GM18519 (cell line): ENCODE results near the gene IMMP2L.

Experiments used
- ATAC-seq: cut with Tn5 transposase; IDR thresholded peaks from one replicate; pipeline ENCODE4 v1.9.1; 2021; ENCODE audit warnings: mild to moderate bottlenecking, moderate library complexity; ENCODE audit not compliant: unreplicated experiment, low FRiP score

Gene IMMP2L

DNA sequence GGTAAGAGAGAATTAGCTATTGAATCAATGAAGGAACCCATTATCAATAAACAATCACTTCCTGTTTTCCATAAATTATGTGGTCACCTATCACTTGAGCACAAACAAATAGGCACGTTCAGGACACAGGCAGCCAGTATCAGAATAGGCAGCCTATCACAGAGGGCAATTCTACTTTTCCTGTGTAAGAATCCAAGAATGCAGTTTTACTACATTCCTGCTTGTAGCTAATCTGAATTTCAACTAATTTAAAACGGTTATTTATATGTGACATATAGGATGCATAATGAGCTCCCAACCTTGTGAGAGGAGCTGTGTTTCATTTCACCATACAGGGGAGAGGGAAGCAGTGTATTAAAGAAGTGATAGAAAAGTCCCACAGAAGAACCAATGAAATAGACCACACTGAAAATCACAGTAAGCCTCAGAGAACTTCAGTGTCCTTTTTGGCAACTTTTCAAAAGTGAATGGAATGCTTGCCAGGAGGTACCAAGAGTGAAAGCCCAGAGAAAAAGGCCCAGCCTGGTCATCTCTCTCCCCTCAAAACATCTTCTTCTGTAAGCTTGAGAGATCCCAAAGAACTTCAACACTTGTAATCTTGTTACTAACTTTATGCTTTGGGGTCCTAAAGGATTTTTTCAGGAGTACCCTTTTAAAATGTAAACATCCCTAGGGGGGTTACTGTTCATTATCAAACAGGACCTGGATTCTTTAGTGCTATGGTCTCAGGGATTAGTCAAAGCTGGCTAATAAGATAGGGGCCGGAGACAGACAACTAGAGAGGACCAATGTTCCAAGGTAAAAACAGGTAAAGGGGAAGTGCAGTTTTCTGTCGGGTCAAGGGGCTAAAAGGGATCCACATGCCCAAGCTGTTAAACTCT lies 1.3 kb downstream of the IMMP2L start:
- ATAC-seq = no peak

DNA sequence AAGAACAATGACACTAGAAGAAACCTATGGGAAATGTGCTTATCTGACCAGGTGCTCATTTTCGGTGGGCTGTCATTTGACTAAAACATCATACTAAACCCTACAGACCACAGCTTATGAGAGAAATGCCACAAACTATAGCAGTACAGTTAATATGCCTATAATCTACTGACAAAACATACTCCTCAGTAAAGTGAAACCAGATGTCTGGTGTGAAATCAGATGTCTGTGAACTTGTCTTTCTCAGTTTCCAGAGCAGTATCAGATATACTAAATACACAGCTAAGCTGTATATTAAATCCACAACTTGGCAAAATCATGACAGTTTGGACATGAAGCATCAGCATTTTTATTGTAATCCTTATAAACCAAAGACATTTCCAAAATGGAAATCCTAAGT lies 3.3 kb downstream of the IMMP2L start:
- ATAC-seq = peak; percentile 84

DNA sequence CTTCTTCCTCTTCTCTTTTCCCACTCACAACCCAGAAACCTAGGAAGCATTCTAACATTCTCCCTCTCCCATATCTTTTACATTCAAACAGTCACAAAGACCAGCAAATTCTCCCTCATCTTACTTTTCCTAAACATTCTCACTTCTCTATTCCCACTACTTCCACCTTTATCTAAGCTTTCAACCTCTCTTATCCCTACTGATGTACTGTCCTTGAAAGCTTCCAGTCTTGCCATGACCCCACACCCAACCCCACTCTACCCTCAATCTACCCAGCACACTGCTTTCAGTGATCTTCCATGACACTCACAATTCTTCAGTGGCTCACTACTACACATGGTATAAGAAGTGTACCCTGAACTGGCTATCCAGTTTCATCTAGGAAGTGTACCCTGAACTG lies 5.3 kb downstream of the IMMP2L start:
- no peak for ATAC-seq

DNA sequence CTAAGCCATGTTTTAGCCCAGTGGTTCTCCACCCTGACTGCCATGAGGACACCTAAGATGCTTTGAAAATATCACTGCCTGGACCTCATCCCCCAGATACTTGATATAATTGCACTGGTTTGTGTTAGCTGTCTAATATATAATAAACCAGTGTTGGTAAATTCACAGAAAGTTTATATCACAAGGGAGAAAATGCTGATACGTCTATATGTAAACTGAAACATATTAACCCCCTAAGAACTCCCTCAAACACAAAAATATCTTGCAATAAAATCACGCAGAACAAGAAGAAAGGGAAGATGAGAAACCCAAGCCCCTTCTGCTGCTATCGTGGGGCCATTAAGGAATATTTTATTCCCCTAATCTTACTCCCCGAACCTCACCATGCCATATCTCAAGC lies 8.2 kb downstream of the IMMP2L start:
- no peak for ATAC-seq

DNA sequence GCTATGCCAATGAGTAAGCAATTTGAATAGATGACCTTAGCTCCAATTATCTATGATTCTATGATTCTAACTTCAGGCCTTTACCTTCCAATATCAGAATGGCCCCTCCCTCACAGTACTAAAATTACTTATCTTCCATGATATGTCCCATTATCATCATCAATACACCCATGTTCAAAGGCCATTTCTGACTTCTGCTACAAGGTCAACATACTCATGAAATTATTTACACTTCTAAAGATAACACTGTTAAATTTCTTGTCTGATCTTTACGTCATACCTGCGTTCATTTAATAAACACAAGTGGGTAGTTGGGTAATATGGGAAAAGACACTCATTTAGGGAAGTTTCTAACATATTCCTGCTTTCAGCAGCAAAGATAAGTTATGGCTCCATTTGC lies 21.2 kb downstream of the IMMP2L start:
- ATAC-seq = no peak

DNA sequence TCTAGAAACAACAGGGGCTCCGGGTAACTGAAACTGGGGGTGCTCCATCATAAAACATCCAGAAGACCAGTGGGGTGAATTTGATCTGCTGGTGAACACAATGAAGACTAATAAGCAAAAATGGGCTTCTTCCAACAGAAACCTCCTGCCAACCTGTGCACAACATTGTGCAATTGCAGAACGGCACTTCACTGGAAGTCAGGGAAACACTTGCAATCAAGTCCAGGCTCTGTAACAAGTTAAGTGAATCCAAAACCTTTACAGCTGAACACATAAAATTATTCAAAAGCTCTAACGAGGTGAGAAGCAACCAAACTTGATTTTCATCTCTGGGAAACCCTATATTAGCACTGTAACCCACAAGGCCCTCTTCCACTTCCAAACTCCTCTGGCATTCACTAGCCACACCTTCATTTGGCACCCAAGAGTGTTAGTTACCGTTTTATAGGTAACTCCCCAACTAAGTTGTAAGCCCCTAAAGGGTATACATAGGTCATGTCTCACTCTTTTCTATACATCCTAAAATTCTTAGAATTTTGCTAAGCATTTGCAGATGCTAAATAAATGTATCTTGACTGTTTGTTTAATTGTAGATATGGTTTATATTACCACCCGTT lies 22.0 kb downstream of the IMMP2L start:
- no peak for ATAC-seq

DNA sequence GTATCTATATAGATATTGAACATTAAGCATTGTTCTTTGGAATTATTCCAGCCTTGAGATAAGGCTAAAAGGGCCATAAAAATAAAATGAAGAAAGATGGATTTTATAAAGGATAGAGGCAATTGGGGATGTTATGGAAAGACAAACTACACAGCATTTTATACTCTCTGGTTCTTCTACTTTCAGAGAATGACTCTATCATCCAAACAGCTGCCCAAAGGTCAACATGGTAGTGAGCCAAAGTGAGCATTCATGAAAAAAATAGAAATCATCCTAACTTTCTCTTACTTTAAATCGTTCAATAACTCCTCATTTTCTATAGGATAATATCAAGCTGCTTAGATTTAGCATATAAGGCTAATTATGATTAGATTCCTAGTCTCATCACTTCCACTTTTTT lies 25.2 kb downstream of the IMMP2L start:
- ATAC-seq = no peak

DNA sequence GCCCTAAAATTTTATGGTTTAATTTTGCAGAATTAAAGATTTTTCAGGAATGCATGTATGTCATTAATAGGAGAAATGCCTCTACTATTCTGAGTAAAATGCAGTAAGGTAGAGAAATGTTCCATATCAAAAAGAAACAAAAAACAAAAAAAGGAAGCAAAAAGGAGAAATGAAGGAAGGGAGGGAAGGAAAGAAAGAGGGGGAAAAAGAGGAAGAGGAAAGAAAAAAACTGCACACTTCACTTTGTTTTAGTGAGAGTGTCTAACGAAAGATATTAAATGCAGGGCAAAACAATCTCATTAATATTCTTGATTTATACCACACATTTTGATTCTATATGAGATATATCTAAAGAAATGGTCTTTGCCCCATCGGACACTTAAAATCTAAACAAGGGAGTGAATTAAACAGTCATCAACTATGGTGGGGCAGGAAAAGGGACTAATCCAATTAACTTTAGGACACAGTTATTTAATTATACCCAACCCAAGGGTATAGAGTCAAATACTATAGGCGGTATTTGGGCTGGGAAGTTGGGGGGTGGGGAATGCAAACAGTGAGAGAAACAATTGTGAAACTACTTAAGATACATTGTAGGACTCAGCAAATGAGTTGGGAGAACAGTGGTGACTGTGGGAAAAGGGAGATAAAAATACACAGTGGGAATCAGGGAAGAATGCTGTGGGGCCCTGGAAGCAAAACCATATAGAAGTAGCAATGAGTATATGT lies 27.0 kb downstream of the IMMP2L start:
- no peak for ATAC-seq

DNA sequence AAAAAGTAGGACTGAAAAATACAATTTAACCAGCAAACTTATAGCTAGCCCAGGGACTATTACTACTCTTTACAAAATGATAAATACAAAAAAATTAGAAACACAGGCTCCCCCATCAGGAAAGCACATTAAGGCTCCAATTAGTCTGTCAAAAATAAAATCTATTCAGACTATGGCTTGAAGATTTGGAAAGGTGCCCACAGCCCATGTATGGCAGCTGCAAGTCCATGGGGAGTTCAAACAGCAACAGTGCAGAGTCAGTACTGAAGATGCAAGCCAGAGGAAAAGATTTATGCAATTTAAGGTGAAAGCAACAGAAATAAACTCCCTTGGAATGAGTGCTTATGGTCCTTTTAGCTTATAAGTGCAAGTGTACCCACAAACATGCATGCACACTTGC lies 29.7 kb downstream of the IMMP2L start:
- ATAC-seq = no peak

DNA sequence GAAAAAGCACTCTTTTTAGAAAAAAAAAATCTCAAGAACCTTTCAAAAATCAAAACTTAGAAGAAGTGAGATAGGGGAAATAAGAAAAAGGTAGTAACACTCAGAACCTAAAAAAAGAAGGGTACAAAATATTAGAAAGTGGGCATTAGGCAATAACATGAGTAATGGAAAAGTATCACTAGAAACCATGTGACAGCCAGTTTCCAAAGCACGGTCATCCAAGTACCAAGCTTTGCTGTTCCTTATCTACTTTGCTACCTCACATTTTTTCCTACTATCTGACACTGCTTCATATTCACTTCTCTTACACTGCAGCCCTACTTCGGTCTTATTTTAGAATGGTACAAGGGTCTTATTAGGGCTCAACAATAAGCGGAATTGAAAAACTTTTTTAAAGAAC lies 30.3 kb downstream of the IMMP2L start:
- ATAC-seq = no peak

DNA sequence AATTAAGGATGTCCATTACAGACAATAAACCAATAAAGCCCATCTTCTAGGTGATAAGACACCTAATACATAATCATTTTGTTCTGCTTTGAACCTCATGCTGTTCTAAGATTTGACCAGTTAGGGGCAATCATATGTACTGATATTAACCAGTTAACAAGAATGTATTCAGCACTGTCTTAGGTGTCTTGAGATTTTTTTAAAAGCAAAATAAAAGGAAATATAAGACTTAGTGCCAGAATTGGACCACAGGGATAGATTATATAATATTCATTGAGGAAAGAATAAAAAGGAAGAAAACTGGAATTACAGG lies 32.0 kb downstream of the IMMP2L start:
- no peak for ATAC-seq

DNA sequence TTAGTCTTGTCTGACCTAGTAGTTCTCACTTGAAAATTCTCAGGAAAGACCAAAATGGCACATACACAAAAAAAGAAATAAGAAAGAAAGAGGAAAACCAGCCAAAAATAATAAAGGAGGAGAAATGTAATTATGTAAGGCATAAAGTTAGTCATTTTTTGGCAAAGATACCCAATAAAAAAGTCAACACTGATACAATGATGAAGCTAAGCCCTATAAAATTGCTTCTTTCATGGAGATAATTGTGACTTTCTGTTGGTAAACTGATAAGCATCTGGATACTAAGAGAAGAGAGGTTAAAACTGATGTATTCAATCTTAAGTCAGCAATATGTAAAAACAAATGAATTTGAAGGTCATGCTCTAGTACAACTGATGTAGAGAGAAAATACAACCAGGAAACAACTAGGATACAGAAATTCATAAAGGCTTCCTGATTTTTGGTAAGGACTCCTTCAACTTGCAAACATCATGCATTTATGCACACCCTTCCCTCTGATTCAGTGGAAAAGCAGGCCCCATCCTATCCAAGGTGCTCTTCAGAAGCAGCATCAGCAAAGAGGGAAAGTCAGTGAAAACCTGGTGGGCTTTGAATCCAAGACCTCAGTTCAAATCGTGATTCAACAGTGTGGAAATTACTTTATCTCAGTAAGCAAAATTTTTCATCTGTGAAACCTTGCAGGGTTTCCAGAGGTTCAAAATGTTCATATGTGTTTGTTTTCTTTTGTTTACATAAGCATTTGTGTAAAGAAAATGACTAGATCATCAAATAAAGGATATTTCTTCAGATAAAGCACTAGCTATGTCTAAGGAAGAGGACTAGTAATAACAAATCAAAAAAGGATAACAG lies 32.6 kb downstream of the IMMP2L start:
- no peak for ATAC-seq

DNA sequence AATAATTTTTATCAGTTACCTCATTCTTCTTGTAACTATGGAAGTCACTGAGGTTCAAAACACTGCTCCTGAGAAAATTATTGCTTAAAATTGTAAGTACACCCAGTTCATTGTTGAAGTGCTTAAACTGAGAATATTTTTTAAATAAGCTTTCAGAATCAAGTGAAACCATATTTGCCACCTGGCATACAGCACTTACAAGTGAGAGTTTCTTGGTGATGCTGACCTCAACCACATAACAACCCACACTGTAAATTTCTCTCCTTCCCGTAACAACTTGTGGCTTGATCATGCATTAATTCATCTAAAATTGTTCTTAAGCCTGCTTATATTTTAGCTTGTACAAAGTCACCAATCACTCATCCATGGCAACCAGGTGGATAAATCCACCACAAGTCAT lies 34.0 kb downstream of the IMMP2L start:
- ATAC-seq = peak; percentile 60

DNA sequence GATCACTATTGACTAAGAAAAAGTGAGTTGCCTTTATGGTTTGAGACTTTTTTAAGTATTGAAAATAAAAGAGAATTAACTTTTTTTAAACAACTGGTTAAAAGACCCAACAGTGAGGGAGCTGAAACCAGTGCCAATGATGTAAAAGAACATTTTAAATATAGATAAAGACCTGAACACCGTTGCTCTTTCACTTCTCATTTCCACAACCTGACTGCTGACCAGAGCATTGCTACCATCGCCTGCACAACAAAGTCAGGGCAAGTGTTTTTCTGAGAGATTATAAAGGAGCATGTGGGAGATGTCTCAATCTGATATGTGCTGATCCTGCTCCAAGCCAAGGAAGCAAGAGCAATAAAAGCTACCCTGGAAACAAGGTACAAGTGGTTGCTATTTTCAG lies 34.7 kb downstream of the IMMP2L start:
- ATAC-seq = peak; percentile 84

DNA sequence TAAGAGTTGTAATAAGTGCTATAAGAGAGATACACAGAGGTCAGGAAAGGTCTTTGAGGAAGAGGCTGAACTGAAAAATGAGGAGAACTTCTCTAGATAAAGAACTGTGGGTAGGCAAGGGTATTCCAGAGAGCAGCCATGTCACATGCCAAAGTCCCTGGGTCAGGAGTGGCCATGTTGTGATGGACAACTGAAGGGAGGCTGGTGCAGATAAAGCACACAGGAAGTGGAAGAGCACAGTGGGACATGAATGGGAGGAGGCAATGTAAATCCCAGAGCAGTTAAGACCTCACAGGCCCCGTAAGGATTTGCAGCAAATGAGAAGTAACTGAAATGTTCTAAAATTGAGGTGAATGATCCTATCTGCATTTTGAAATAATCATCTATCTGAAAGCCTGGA lies 37.2 kb downstream of the IMMP2L start:
- no peak for ATAC-seq

DNA sequence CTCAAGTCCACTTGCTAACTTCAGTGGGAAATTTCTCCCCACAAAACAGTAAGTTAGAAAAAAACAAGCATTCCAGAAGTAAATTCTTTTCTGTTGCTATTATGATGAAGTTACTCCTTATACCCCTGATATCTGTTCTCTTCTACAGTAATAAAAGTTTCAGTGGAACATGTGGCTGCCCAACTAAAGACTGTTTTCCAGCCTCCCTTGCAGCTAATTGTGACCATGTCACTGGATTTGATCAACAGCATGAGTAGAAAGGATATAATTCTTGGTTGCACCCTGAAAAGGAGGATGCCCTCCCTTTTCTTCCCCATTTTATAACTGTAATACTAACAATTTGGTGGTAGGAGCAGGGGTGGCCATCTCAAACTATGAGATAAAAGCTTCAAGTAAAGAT lies 40.6 kb downstream of the IMMP2L start:
- no peak for ATAC-seq

DNA sequence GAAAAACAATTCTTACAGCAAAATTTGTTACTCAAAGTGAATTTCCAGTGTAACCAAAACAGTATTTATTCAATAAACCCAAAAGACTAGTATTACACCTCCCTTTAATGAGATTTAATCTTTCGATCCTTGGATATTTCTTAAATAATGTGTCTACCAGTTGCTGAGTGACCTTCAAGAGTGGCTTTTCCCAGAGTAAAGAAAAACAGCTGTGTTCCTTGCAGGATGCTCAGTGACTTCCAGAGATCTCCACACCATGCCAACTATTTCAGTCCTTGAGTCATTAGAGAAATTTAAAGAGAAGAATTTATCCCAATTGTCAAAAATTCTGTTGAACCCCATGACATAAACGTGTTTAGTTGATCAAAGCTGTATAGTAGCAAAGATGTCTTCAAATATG lies 44.0 kb downstream of the IMMP2L start:
- ATAC-seq = no peak

DNA sequence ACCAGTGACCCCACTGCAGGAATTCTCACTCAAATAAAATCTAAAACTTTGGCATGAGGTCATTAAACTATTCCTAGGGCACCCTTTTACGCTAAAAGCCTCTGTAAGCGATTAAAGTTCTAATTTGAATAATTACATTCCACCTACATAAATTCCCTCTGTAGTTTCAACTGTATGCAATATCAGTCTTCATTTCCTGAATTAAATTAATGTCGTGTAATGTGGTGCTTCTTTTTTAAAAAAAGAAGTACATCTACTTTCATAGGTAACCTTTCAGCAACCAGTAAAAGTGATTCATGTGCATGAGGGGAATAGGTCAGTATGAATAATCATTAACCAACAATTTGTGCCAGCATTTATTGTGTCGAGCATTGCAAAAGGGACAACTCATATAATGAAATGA lies 44.7 kb downstream of the IMMP2L start:
- no peak for ATAC-seq

DNA sequence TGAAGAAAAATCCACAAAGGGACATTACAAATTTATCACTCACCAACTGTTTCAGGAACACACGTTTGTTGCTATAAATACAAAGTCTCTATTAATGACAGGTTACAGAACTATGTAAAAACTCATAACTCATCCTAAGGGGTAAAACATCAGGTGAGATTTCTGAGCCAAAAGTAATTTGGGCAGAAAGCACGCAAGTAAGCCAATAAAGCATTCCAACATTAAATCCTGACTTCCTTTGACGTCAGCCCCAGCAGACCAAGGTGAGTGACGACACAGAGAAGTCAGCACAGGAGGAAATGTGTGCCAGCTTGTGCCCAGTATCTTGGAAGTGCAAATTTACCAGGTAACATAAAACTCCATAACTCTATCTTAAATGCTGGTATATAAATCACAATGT lies 45.7 kb downstream of the IMMP2L start:
- no peak for ATAC-seq

DNA sequence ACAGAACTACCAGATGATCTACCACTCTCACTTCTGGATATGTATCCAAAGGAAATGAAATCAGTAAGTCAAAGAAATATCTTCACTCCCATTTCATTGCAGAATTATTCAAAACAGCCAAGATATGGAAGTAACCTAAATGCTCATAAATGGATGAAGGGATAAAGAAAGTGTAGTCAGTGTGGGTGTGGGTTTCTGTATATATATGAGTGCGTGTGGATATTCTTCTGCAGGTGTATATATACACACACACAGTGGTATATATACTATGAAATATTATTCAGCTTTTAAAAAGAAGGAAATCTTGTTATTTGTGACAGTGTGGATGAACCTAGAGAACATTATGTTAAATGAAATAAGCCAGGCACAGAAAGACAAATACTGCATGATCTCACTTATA lies 48.7 kb downstream of the IMMP2L start:
- ATAC-seq = no peak

DNA sequence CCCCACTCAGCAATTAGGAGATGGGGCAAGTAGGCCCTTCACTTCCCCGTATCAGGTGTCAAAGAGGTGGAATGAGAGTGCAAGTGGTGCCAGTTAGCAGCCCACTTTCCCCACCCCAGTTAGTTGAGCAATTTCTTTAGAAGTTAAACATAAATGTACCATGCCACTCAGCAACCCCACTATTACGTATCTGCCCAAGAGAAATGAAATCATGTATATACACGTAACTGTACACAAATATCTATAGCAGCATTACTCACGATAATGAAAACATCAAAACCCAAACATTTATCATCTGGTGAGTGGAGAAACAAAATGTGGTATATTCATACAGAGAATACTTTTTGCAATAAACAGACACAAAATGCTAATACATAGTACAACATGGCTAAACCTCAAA lies 50.4 kb downstream of the IMMP2L start:
- no peak for ATAC-seq
